Measurements from ENCODE around the gene ALDH2. TPM values are rescaled to one million over a fixed set of nuclear protein-coding genes. Genes with fewer than 3 reads are reported as not detected.

Gene ALDH2
- total and polyA plus RNA-seq, 2 of the 8 experiments (the other 6 are each of a cell fraction or from before 2014, with no cell fraction given), result 25.4 to 43.8 TPM

- TF ChIP-seq EP300 (IDR thresholded peaks at IDR 0.05; ENCODE audit: borderline replicate concordance in 1 of 2, low read depth in 2 of 2, low read length in 2 of 2) (no peak), CTCF (IDR thresholded peaks at IDR 0.05; ENCODE audit: control extremely low read depth in 1 of 3, insufficient read depth in 1 of 3, low read depth in 1 of 3, low read length in 3 of 3) (no peak)
These were observed 58.8 kb downstream of the ALDH2 start (continued) for GRCh38 chr12:111825509-111825908.
